SU-DHL-6 (cell line): ENCODE data around the gene OR5C1.

ENCODE experiments used
- H2AFZ ChIP-seq: fragments of 200-600 bp; sonication (generic); 2 replicates; pipeline ENCODE4 v1.6.1; 2014; ENCODE audit warnings: low read depth, mild to moderate bottlenecking, moderate library complexity, mixed read lengths, antibody characterized with exemption, low read length; ENCODE audit not compliant: severe bottlenecking
- H3F3A ChIP-seq: fragments of 200-600 bp; shearing (Covaris generic); 2 replicates; pipeline ENCODE4 v1.6.0; 2016; ENCODE audit warnings: antibody characterized with exemption, mild to moderate bottlenecking; ENCODE audit not compliant: insufficient read depth
- H3K27ac ChIP-seq: fragments of 200-600 bp; sonication (generic); 2 replicates; pipeline ENCODE4 v1.5.1; 2016; ENCODE audit warnings: low read depth, mild to moderate bottlenecking, low read length, moderate library complexity, mixed read lengths
- H3K27me3 ChIP-seq: fragments of 200-600 bp; sonication (generic), shearing (Covaris generic); 2 replicates; pipeline ENCODE4 v1.6.0; 2014; ENCODE audit warnings: mild to moderate bottlenecking, low read length
- H3K36me3 ChIP-seq: fragments of 200-600 bp; sonication (generic); 2 replicates; pipeline ENCODE4 v1.6.1; 2014; ENCODE audit warnings: mild to moderate bottlenecking, low read length, mixed read lengths
- H3K4me2 ChIP-seq: fragments of 300-600, 200-600 bp; shearing (Covaris generic), sonication (generic); 2 replicates; pipeline ENCODE4 v1.6.0; 2014; ENCODE audit warnings: low read length, low read depth, mild to moderate bottlenecking; ENCODE audit not compliant: poor library complexity, severe bottlenecking
- H3K4me3 ChIP-seq: fragments of 200-600 bp; sonication (generic); 2 replicates; pipeline ENCODE4 v1.5.1; 2014; ENCODE audit warnings: antibody characterized with exemption, low read length, mild to moderate bottlenecking, mixed read lengths; ENCODE audit not compliant: insufficient read depth, poor library complexity, severe bottlenecking
- H3K79me2 ChIP-seq: fragments of 200-600 bp; sonication (generic); 2 replicates; pipeline ENCODE4 v1.6.1; 2014; ENCODE audit warnings: mild to moderate bottlenecking, low read length, moderate library complexity; ENCODE audit not compliant: insufficient read depth
- H3K9ac ChIP-seq: fragments of 200-600 bp; sonication (generic); 2 replicates; pipeline ENCODE4 v1.7.0; 2014; ENCODE audit warnings: mild to moderate bottlenecking, low read length
- H3K9me2 ChIP-seq: fragments of 200-600 bp; sonication (generic); replicated peaks from 2 replicates; pipeline ENCODE4 v1.6.1; 2014; ENCODE audit warnings: low read length; ENCODE audit not compliant: insufficient read depth
- H3K9me3 ChIP-seq: fragments of 200-600 bp; sonication (generic); 2 replicates; pipeline ENCODE4 v1.6.1; 2014; ENCODE audit warnings: low read length, mixed read lengths; ENCODE audit not compliant: insufficient read depth
- H4K20me1 ChIP-seq: fragments of 200-600 bp; sonication (generic); 2 replicates; pipeline ENCODE4 v1.6.1; 2014; ENCODE audit warnings: low read depth, mild to moderate bottlenecking, antibody characterized with exemption, low read length, moderate library complexity, mixed read lengths
- CTCF ChIP-seq: fragments of 200-600 bp; sonication (generic); IDR thresholded peaks from one replicate; pipeline ENCODE4 v1.5.1; 2017; ENCODE audit warnings: antibody characterized with exemption, mild to moderate bottlenecking, low read length, moderate library complexity; ENCODE audit not compliant: insufficient read depth, poor library complexity, severe bottlenecking
- EZH2phosphoT487 ChIP-seq: fragments of 200-600 bp; sonication (generic), shearing (Covaris generic); conservative IDR thresholded peaks from 2 replicates; pipeline ENCODE4 v1.6.1; 2018; ENCODE audit warnings: mild to moderate bottlenecking, antibody characterized with exemption, low read length, moderate library complexity, mixed read lengths

Gene OR5C1

DNA sequence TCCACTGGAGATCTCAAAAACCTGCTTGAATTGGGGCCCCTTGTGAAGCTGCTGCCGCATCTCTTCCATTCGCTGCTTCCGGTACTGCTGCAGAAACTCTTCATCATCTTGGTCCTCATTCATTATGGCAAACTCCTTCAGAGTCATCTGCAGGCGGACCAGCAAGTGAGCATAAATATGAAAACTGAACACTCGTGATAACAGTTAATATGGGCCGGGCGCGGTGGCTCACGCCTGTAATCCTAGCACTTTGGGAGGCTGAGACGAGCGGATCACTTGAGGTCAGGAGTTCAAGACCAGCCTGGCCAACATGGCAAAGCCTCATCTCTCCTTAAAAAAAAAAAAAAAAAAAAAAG, 31.7 kb downstream of the OR5C1 start:
- TF ChIP-seq EZH2phosphoT487 (no peak), CTCF (no peak)
- Histone ChIP-seq H4K20me1 (no peaks in the 10 kb centered on the region), H3K27me3 (no peaks in the 10 kb centered on the region), H3K36me3 (peaks cover 9% of the 10 kb centered on the region; the same call in 1 of the 2 replicates), H3F3A (no peaks in the 10 kb centered on the region), H3K9me2 (no peaks in the 10 kb centered on the region), H3K9me3 (no peaks in the 10 kb centered on the region), H3K27ac (no peak overlapping the region), H2AFZ (no peak overlapping the region), H3K79me2 (peaks cover 9% of the 10 kb centered on the region; the same call in 1 of the 2 replicates), H3K4me2 (no peak overlapping the region), H3K9ac (no peak overlapping the region), H3K4me3 (no peak overlapping the region)

- no peak for TF ChIP-seq EZH2phosphoT487
- no peak for TF ChIP-seq CTCF
- no peak overlapping the region for H3K9ac ChIP-seq
- no peaks in the 10 kb centered on the region for H4K20me1 ChIP-seq
- no peak overlapping the region for H2AFZ ChIP-seq
- no peak overlapping the region for H3K4me2 ChIP-seq
- peaks cover 14% of the 10 kb centered on the region; the same call in 1 of the 2 replicates for H3K36me3 ChIP-seq
- H3K9me2 ChIP-seq, result no peaks in the 10 kb centered on the region
- no peaks in the 10 kb centered on the region for H3K9me3 ChIP-seq
- H3K27ac ChIP-seq, result no peak overlapping the region
- peaks cover 17% of the 10 kb centered on the region for H3K79me2 ChIP-seq
- no peak overlapping the region for H3K4me3 ChIP-seq
- H3K27me3 ChIP-seq, result no peaks in the 10 kb centered on the region
- no peaks in the 10 kb centered on the region for H3F3A ChIP-seq
Observed at GRCh38 chr9:122821278-122821943, 32.7 kb downstream of the OR5C1 start.

DNA sequence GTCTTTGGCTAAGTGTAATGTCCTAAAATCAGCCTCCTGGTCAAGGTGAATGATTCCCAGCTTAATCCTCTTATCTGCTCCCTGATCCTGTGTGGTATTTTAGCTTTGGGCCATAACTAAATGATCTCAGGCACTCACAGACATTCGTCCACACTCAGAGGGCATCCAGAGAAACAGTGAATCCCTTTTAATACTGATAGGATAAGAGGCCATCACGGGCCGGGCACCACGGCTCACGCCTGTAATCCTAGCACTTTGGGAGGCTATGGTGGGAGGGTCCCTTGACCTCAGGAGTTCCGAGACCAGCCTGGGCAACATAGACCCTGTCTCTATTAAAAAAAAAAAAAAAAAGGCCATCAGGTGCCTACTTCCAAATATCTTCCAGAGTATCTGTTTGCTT, 33.3 kb downstream of the OR5C1 start:
- no peak overlapping the region for H3K4me2 ChIP-seq
- TF ChIP-seq EZH2phosphoT487 (no peak), CTCF (no peak)
- H3K36me3 ChIP-seq, result peaks cover 14% of the 10 kb centered on the region; the same call in 1 of the 2 replicates
- H3K4me3 ChIP-seq, result no peak overlapping the region
- H3K79me2 ChIP-seq, result peaks cover 23% of the 10 kb centered on the region
- no peak overlapping the region for H3K27ac ChIP-seq
- H3K9me2 ChIP-seq, result no peaks in the 10 kb centered on the region
- no peaks in the 10 kb centered on the region for H3F3A ChIP-seq
- no peaks in the 10 kb centered on the region for H3K27me3 ChIP-seq
- H3K9me3 ChIP-seq, result no peaks in the 10 kb centered on the region
- no peak overlapping the region for H3K9ac ChIP-seq
- no peaks in the 10 kb centered on the region for H4K20me1 ChIP-seq
- no peak overlapping the region for H2AFZ ChIP-seq
